Smooth muscle cell of the brain vasculature (primary cell): ENCODE measurements around the gene STRA6.

Source experiments
- DNase-seq: peaks from one replicate; pipeline ENCODE4 v3.0.0-alpha.2; 2012; ENCODE audit warnings: low read depth, low spot score

The STRA6 gene

GRCh38 chr15:74132681-74133651, 69.6 kb downstream of the STRA6 start:
- no peak for DNase-seq

- DNase-seq: no peak
Measured at GRCh38 chr15:74131628-74132413, 70.8 kb downstream of the STRA6 start.

- no peak for DNase-seq
Measured at GRCh38 chr15:74130849-74131627, 71.5 kb downstream of the STRA6 start.

- no peak for DNase-seq
Measured at GRCh38 chr15:74130155-74130848, 72.3 kb downstream of the STRA6 start, which contains the start of gene ISLR2. Gene ISLR2 (plus strand): TSS chr15:74130586. CDS start chr15:74132755, 2,169 bp downstream.

- no peak for DNase-seq
Measured at GRCh38 chr15:74129586-74130154, 72.9 kb downstream of the STRA6 start.
